Measurements from ENCODE around the gene ZNF225. TPM values are rescaled to one million over a fixed set of nuclear protein-coding genes. Genes with fewer than 3 reads are reported as not detected.
"Not testable (repeated sequence)": the region's sequence is repeated elsewhere in the genome, so short reads cannot be mapped to it uniquely, and the experiment has no call there.

Gene ZNF225
- total RNA-seq, 2 experiments from 2014 or later: 2.1 to 2.2 TPM

- CTCF ChIA-PET: interaction anchor here (1.4 kb wide), 1 partner anchor 51 kb away, joined by 3 read pairs; no protein-coding TSS in a partner anchor
- Mint-ChIP-seq H3K27me3 (ENCODE audit: low read depth) (no peaks in the 10 kb centered on the region), H3K27ac (peak within 1 kb of the TSS; percentile 93), H3K36me3 (ENCODE audit: low read depth) (peaks cover 43% of the 10 kb centered on the region), H3K9me3 (peaks cover 38% of the 10 kb centered on the region), H3K4me1 (ENCODE audit: low read depth) (peaks cover 27% of the 10 kb centered on the region), H3K4me3 (peak within 1 kb of the TSS; percentile 94)
- peak; percentile 90 for DNase-seq
- intact Hi-C loops (cut with micrococcal nuclease): loop anchor here (1.0 to 10.0 kb wide), 4 partner anchors 24 to 160 kb away; partner anchors contain the start of genes ZNF225, ZNF230 and ZNF234
These were observed 51.7 kb downstream of the ZNF225 start, which contains the start of gene ZNF226 for GRCh38 chr19:44164673-44165512. Gene ZNF226, plus strand, starts transcription at chr19:44165100. Its CDS starts 4,981 bp downstream, at chr19:44170081.

GRCh38 chr19:44170660-44171059 lies 57.5 kb downstream of the ZNF225 start:
- CTCF ChIA-PET; H3K27me3 Mint-ChIP-seq (ENCODE audit: low read depth); H3K27ac Mint-ChIP-seq; intact Hi-C loops (cut with micrococcal nuclease); DNase-seq; H3K4me3 Mint-ChIP-seq: not testable (repeated sequence)
- Mint-ChIP-seq H3K36me3 (ENCODE audit: low read depth) (peaks cover 89% of the 10 kb centered on the region), H3K4me1 (ENCODE audit: low read depth) (peaks cover 18% of the 10 kb centered on the region), H3K9me3 (peaks cover 56% of the 10 kb centered on the region)

- peaks cover 84% of the 10 kb centered on the region for H3K9me3 Mint-ChIP-seq
- H3K27me3 Mint-ChIP-seq (ENCODE audit: low read depth): no peaks in the 10 kb centered on the region
- CTCF ChIA-PET: no interaction called here
- H3K4me3 Mint-ChIP-seq: no peak overlapping the region
- intact Hi-C loops (cut with micrococcal nuclease): no loop called here
- peaks cover 71% of the 10 kb centered on the region for H3K36me3 Mint-ChIP-seq (ENCODE audit: low read depth)
- H3K4me1 Mint-ChIP-seq (ENCODE audit: low read depth): no peaks in the 10 kb centered on the region
- H3K27ac Mint-ChIP-seq: no peak overlapping the region
- DNase-seq: no peak
These were observed 63.4 kb downstream of the ZNF225 start for GRCh38 chr19:44176590-44176989.

GRCh38 chr19:44180968-44181367 lies 67.8 kb downstream of the ZNF225 start:
- Mint-ChIP-seq H3K4me1 (ENCODE audit: low read depth) (no peaks in the 10 kb centered on the region), H3K9me3 (peaks cover 75% of the 10 kb centered on the region), H3K4me3 (no peak overlapping the region), H3K27ac (no peak overlapping the region), H3K27me3 (ENCODE audit: low read depth) (no peaks in the 10 kb centered on the region), H3K36me3 (ENCODE audit: low read depth) (peaks cover 37% of the 10 kb centered on the region)
- no peak for DNase-seq
- intact Hi-C loops (cut with micrococcal nuclease): no loop called here
- CTCF ChIA-PET: no interaction called here

- Mint-ChIP-seq H3K4me1 (ENCODE audit: low read depth) (no peaks in the 10 kb centered on the region), H3K9me3 (peaks cover 69% of the 10 kb centered on the region), H3K27ac (no peak overlapping the region), H3K4me3 (no peak overlapping the region), H3K36me3 (ENCODE audit: low read depth) (peaks cover 25% of the 10 kb centered on the region), H3K27me3 (ENCODE audit: low read depth) (no peaks in the 10 kb centered on the region)
- CTCF ChIA-PET: no interaction called here
- DNase-seq: no peak
- intact Hi-C loops (cut with micrococcal nuclease): no loop called here
These were observed 68.9 kb downstream of the ZNF225 start for GRCh38 chr19:44182145-44182544.

Other genes with a start within 250 kb of the ZNF225 start
- 1 to 10 TPM; 1.2 to 1.3 TPM for gene ZNF404, start 229.4 kb upstream of the ZNF225 start, total RNA-seq
- gene ZNF45, start 178.1 kb upstream of the ZNF225 start, total RNA-seq: 1 to 10 TPM; 5.4 to 6.3 TPM
- under 1 TPM; 0.45 to 0.89 TPM for gene ZNF221, start 162.2 kb upstream of the ZNF225 start, total RNA-seq
- gene ZNF155, start 129.2 kb upstream of the ZNF225 start, total RNA-seq: 1 to 10 TPM; 2.9 to 3.1 TPM
- 1 to 10 TPM; 2.7 to 3.3 TPM for gene ZNF230, start 110.4 kb upstream of the ZNF225 start, total RNA-seq
- gene ZNF222, start 88.0 kb upstream of the ZNF225 start, total RNA-seq: 1 to 10 TPM in 1 of 2 experiments, under 1 TPM in 1; 0.74 to 1.1 TPM
- gene ZNF223, start 61.4 kb upstream of the ZNF225 start, total RNA-seq: under 1 TPM; 0.48 to 0.96 TPM
- gene ZNF284, start 41.2 kb upstream of the ZNF225 start, total RNA-seq: under 1 TPM; 0.76 to 0.86 TPM
- gene ZNF224, start 19.0 kb upstream of the ZNF225 start, total RNA-seq: 10 to 100 TPM in 1 of 2 experiments, 1 to 10 TPM in 1; 8.7 to 10.9 TPM
- gene ZNF234, start 28.2 kb downstream of the ZNF225 start, total RNA-seq: 1 to 10 TPM; 5.0 to 5.4 TPM
- gene ZNF226, start 51.7 kb downstream of the ZNF225 start, total RNA-seq: 10 to 100 TPM; 12.4 to 16.9 TPM
- 10 to 100 TPM; 17.9 to 19.4 TPM for gene ZNF227, start 99.1 kb downstream of the ZNF225 start, total RNA-seq
- under 1 TPM in 1 of 2 experiments, not detected in 1; 0.07 TPM for gene ZNF233, start 146.5 kb downstream of the ZNF225 start, total RNA-seq
- 1 to 10 TPM; 1.5 to 1.6 TPM for gene ZNF235, start 191.6 kb downstream of the ZNF225 start, total RNA-seq
- gene ZNF112, start 243.3 kb downstream of the ZNF225 start, total RNA-seq: under 1 TPM; 0.05 to 0.17 TPM